K562 (cell line): Measurements from ENCODE around the gene PPP1R3G. TPM values are rescaled to one million over a fixed set of nuclear protein-coding genes. Genes with fewer than 3 reads are reported as not detected.
A peak's percentile ranks its signal among the peaks of the same experiment; 100 is the strongest.
"Not testable (repeated sequence)": the region's sequence is repeated elsewhere in the genome, so short reads cannot be mapped to it uniquely, and the experiment has no call there.

Experiments used
- ATAC-seq: fragments of 200-7000 bp; cut with Tn5 transposase; 3 replicates; pipeline ENCODE4 v1.9.1; 2020; ENCODE audit warnings: moderate library complexity
- BruUV-seq: library from RNA; stranded (reverse); fragments of 400-500 nt; replicated peaks from 2 replicates; lab custom pipeline; 2021; lab: Mats Ljungman, UMichigan
- CTCF ChIA-PET: fragments of 300-600 bp; formaldehyde crosslinking; extraction: SDS; loops from one replicate; lab custom pipeline; 2021; ENCODE audit warnings: low intra/inter-chr PET ratio; lab: Yijun Ruan, JAX
- POLR2A ChIA-PET: fragments of 300-600, 350-650 bp; sonication (Branson Sonifier 250); formaldehyde crosslinking; extraction: SDS; loops from one replicate; lab custom pipeline; 2021; ENCODE audit warnings: antibody characterized with exemption, inconsistent platforms; lab: Yijun Ruan, JAX
- DNase-seq, 4 experiments: peaks; one replicate each; pipeline versions ENCODE4 v3.0.0 to v3.0.0-alpha.2; 2011 to 2018; ENCODE audit warnings: low spot score in 3 of 4, mixed read lengths in 3 of 4; ENCODE audit errors: extremely low read depth in 1 of 4
- FAIRE-seq: peaks from 2 replicates; lab custom pipeline; 2011; peaks lifted over from hg19 to GRCh38; lab: Jason Lieb, UNC
- H2AFZ ChIP-seq: 2 replicates; pipeline ENCODE4 v1.6.0; 2011; ENCODE audit warnings: low read depth, low read length, control low read depth, inconsistent platforms
- H3K27ac ChIP-seq: fragments of 200-600 bp; 3 replicates; pipeline ENCODE4 v1.8.0; 2011; ENCODE audit warnings: low read depth, mild to moderate bottlenecking, control low read depth, inconsistent platforms, low read length, moderate library complexity, mixed read lengths; ENCODE audit errors: extremely low read depth
- H3K27me3 ChIP-seq, 2 experiments: fragments of 300-600 bp in 1 of 2; 2 replicates in 1 of 2; 3 replicates in 1 of 2; pipeline versions ENCODE4 v1.6.0 to v1.8.0; 2011; ENCODE audit warnings: inconsistent platforms in 2 of 2, low read length in 2 of 2, mild to moderate bottlenecking in 1 of 2, mixed read lengths in 1 of 2, moderate library complexity in 1 of 2; ENCODE audit not compliant: control insufficient read depth in 2 of 2, insufficient read depth in 2 of 2
- H3K36me3 ChIP-seq: fragments of 300-600 bp; 3 replicates; pipeline ENCODE4 v1.8.0; 2011; ENCODE audit warnings: mild to moderate bottlenecking, low read length, inconsistent platforms; ENCODE audit not compliant: control insufficient read depth, insufficient read depth
- H3K4me1 ChIP-seq, 2 experiments: fragments of 200-600 bp in 1 of 2; replicated peaks in 1 of 2; 2 replicates in 1 of 2; 3 replicates in 1 of 2; pipeline versions ENCODE4 v1.5.1 to v1.8.0; 2011; ENCODE audit warnings: inconsistent platforms in 2 of 2, low read length in 2 of 2, mild to moderate bottlenecking in 1 of 2, mixed read lengths in 1 of 2, moderate library complexity in 1 of 2; ENCODE audit not compliant: control insufficient read depth in 2 of 2, insufficient read depth in 2 of 2
- H3K4me2 ChIP-seq: 2 replicates; pipeline ENCODE4 v1.6.1; 2011; ENCODE audit warnings: low read length, control low read depth, inconsistent platforms, mixed read lengths; ENCODE audit not compliant: insufficient read depth
- H3K4me3 ChIP-seq: fragments of 200-600 bp; sonication (generic), shearing (Covaris generic); 2 replicates; pipeline ENCODE4 v1.5.1; 2016; ENCODE audit warnings: control low read depth, inconsistent platforms
- H3K79me2 ChIP-seq: fragments of 200-600 bp; 3 replicates; pipeline ENCODE4 v1.8.0; 2011; ENCODE audit warnings: low read length, inconsistent platforms; ENCODE audit not compliant: control insufficient read depth, insufficient read depth
- H3K9ac ChIP-seq, 2 experiments: 2 replicates each; pipeline versions ENCODE4 v1.6.0 to v1.6.1; 2011; ENCODE audit warnings: low read depth in 2 of 2, low read length in 2 of 2, control low read depth in 1 of 2, inconsistent platforms in 1 of 2, mild to moderate bottlenecking in 1 of 2, mixed read lengths in 1 of 2; ENCODE audit not compliant: insufficient read depth in 1 of 2
- H3K9me1 ChIP-seq: one replicate; pipeline ENCODE4 v1.6.0; 2011; ENCODE audit warnings: inconsistent platforms, mild to moderate bottlenecking, low read length, moderate library complexity; ENCODE audit not compliant: control insufficient read depth, insufficient read depth
- H3K9me3 ChIP-seq: replicated peaks from 2 replicates; pipeline ENCODE4 v1.5.1; 2011; ENCODE audit warnings: low read depth, low read length, inconsistent platforms; ENCODE audit not compliant: control insufficient read depth, insufficient read depth
- H4K20me1 ChIP-seq: replicated peaks from 2 replicates; pipeline ENCODE4 v1.6.1; 2011; ENCODE audit warnings: low read length, inconsistent platforms, mixed read lengths; ENCODE audit not compliant: control insufficient read depth, insufficient read depth
- ASH1L ChIP-seq: fragments of 450-650 bp; IDR thresholded peaks from 2 replicates; pipeline ENCODE4 v1.6.1; 2018; ENCODE audit warnings: borderline replicate concordance, mild to moderate bottlenecking, low read depth; ENCODE audit not compliant: partially characterized antibody
- CC2D1A ChIP-seq: fragments of 450-650 bp; IDR thresholded peaks from 2 replicates; pipeline ENCODE4 v1.6.1; 2017; ENCODE audit warnings: mild to moderate bottlenecking
- COPS2 ChIP-seq: fragments of 450-650 bp; conservative IDR thresholded peaks from 2 replicates; pipeline ENCODE4 v1.6.1; 2016; ENCODE audit warnings: mild to moderate bottlenecking, moderate library complexity
- GATA2 ChIP-seq: sonication (generic); formaldehyde crosslinking; IDR thresholded peaks from 2 replicates; pipeline ENCODE4 v1.4.0; 2020; ENCODE audit warnings: mild to moderate bottlenecking, missing genetic modification reagents
- L3MBTL2 ChIP-seq: fragments of 450-650 bp; IDR thresholded peaks from 2 replicates; pipeline ENCODE4 v1.6.1; 2016; ENCODE audit warnings: mild to moderate bottlenecking, moderate library complexity
- MBD2 ChIP-seq: sonication (generic); IDR thresholded peaks from 2 replicates; pipeline ENCODE4 v1.6.1; 2016; ENCODE audit warnings: low read depth, borderline replicate concordance
- MCM2 ChIP-seq: fragments of 450-650 bp; IDR thresholded peaks from 2 replicates; pipeline ENCODE4 v1.6.1; 2017; ENCODE audit warnings: low read depth, mild to moderate bottlenecking
- NFYB ChIP-seq: IDR thresholded peaks from 2 replicates; pipeline ENCODE4 v1.6.1; 2011; ENCODE audit warnings: mild to moderate bottlenecking, moderate library complexity; ENCODE audit not compliant: insufficient read length; ENCODE audit errors: extremely low read depth
- PTRF ChIP-seq: fragments of 450-650 bp; IDR thresholded peaks from 2 replicates; pipeline ENCODE4 v1.6.1; 2016; ENCODE audit warnings: mild to moderate bottlenecking, missing genetic modification characterization, missing compliant biosample characterization
- SMAD4 ChIP-seq: fragments of 250-450 bp; sonication (Bioruptor Pico); conservative IDR thresholded peaks from 2 replicates; pipeline ENCODE4 v1.8.0; 2021; ENCODE audit warnings: inconsistent platforms, mild to moderate bottlenecking, moderate library complexity
- SOX6 ChIP-seq: fragments of 450-650 bp; IDR thresholded peaks from 2 replicates; pipeline ENCODE4 v1.6.1; 2014; ENCODE audit warnings: mild to moderate bottlenecking
- WGBS: fragments of 100-300 bp; shearing (Covaris generic); methylation state at CpG from one replicate; pipeline ENCODE4 v1.1.6; 2016; ENCODE audit warnings: low coverage, mixed read lengths; ENCODE audit not compliant: insufficient coverage; ENCODE audit errors: missing lambda C conversion rate; 5-methylcytosine and 5-hydroxymethylcytosine counted together
- in situ Hi-C: fragments of 300-500 bp; cut with MboI; formaldehyde crosslinking; loops from 4 replicates; pipeline ENCODE4 v1.15.0; 2018; ENCODE audit warnings: inconsistent platforms, mixed read lengths
- intact Hi-C: fragments of 100-400 bp; cut with micrococcal nuclease; formaldehyde crosslinking; loops from 2 replicates; pipeline ENCODE4 v1.14.2; 2022
- polyA plus RNA-seq, 8 experiments: library from polyadenylated mRNA; depleted of rRNA in 4 of 8; stranded (reverse) in 5 of 8; unstranded in 3 of 8; fragments of >200 nt; fragmentation: Nextera tagmentation in 2 of 8; fragmentation: Illumina TruSeq in 1 of 8; extraction: Ambion mirVana in 2 of 8; extraction: Trizol in 1 of 8; gene quantifications; 2 replicates each; pipeline versions ENCODE4 v1.2.1 to v1.2.3, GENCODE V29; 2011 to 2014; ENCODE audit warnings: inconsistent platforms in 1 of 8, missing spikeins in 1 of 8
- total RNA-seq, 7 experiments: library from RNA; depleted of rRNA in 6 of 7; stranded (reverse); fragments of >200 nt in 6 of 7; fragmentation: Illumina TruSeq in 2 of 7; extraction: Trizol in 2 of 7; gene quantifications; 2 replicates each; pipeline versions ENCODE4 v1.2.1 to v1.2.3, GENCODE V29; 2011 to 2021; ENCODE audit warnings: low replicate concordance in 1 of 7
- TF ChIP-seq, protein P1 (sequence below): fragments of 250-450 bp; sonication (Bioruptor Pico); IDR thresholded peaks from 2 replicates; pipeline ENCODE4 v1.5.0; 2022; ENCODE audit warnings: mild to moderate bottlenecking
- TF ChIP-seq, protein P2 (sequence below): fragments of 250-450 bp; sonication (Bioruptor Pico); IDR thresholded peaks from 2 replicates; pipeline ENCODE4 v1.5.0; 2021; ENCODE audit warnings: mild to moderate bottlenecking, borderline replicate concordance

PPP1R3G gene
- total and polyA plus RNA-seq, 9 of the 15 experiments (the other 6 are each of a cell fraction or from before 2014, with no cell fraction given), result 0.01 to 0.13 (median 0.01) TPM; not detected in 4

DNA sequence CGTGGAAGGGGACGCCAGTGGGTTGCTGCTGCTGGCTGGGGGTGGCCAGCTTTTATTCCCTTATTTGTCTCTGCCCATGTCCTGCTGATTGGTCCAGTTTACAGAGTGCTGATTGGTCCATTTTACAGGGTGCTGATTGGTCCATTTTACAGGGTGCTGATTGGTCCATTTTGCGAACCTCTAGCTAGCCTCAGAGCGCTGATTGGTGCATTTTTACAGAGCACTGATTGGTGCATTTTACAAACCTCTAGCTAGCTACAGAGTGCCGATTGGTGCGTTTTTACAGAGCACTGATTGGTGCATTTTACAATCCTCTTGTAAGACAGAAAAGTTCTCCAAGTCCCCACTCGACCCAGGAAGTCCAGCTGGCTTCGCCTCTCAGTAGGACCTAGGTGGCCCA lies 35.4 kb downstream of the PPP1R3G start:
- POLR2A ChIA-PET, result interaction anchor here (0.6 kb wide), 1 partner anchor 42 kb away, joined by 3 read pairs; no protein-coding TSS in a partner anchor
- H3K79me2 ChIP-seq, DNase-seq, H4K20me1 ChIP-seq, ATAC-seq, H3K4me2 ChIP-seq, H3K9me3 ChIP-seq, intact Hi-C loops, BruUV-seq, FAIRE-seq, H3K27ac ChIP-seq, H2AFZ ChIP-seq, H3K27me3 ChIP-seq, CTCF ChIA-PET, H3K4me3 ChIP-seq, in situ Hi-C loops, H3K36me3 ChIP-seq, H3K9me1 ChIP-seq, H3K9ac ChIP-seq: not testable (repeated sequence)
- WGBS, result 90% methylated on average over 8 of the region's 8 CpGs
- H3K4me1 ChIP-seq, result peaks cover 5 to 11% of the 10 kb centered on the region in 2 experiments; a peak in 4 of 5 replicates
- TF ChIP-seq MBD2 (peak; percentile 23; the same call in 1 of the 2 replicates), CC2D1A (peak; percentile 30; the same call in 1 of the 2 replicates), NFYB (peak; percentile 43), ASH1L (peak; percentile 46)

DNA sequence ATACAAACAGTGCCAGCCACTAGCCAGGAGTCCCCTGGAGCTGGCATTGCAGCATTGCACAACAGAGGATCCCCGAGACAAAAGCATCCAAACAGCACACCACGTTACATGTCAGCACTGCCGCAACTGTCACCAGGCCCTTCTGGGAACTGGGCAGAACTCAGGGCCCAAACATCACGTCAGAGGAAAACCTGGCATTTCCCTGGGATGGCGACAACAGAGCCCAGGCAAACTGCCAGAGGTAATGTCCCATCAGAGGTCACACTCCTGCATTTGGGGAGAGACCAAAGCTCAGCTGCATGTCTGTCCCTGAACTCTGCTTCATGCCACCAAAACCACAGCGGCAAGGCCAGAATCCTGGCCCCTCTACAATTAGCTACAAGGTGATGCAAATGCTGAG lies 36.3 kb downstream of the PPP1R3G start:
- Histone ChIP-seq H4K20me1 (0 out of 2 replicates have a peak, but pooled peaks cover 3% of the 10 kb centered on the region), H3K9me3 (no peaks in the 10 kb centered on the region), H3K4me3 (no peak overlapping the region), H3K27me3 (no peaks in the 10 kb centered on the region), H3K9me1 (peaks cover 2% of the 10 kb centered on the region), H2AFZ (no peak overlapping the region), H3K36me3 (no peaks in the 10 kb centered on the region), H3K79me2 (no peaks in the 10 kb centered on the region), H3K9ac (no peak overlapping the region), H3K4me1 (peaks cover 9 to 13% of the 10 kb centered on the region in 2 experiments; a peak in 4 of 5 replicates), H3K4me2 (no peak overlapping the region), H3K27ac (no peak overlapping the region)
- no TSS peak for BruUV-seq
- CTCF ChIA-PET, result no interaction called here
- POLR2A ChIA-PET, result no interaction called here
- FAIRE-seq (no peak), ATAC-seq (no peak), DNase-seq (no peak)
- in situ Hi-C loops (no loop called here), intact Hi-C loops (no loop called here)
- WGBS, result 82% methylated on average over 6 of the region's 6 CpGs
- TF ChIP-seq, protein P1, sequence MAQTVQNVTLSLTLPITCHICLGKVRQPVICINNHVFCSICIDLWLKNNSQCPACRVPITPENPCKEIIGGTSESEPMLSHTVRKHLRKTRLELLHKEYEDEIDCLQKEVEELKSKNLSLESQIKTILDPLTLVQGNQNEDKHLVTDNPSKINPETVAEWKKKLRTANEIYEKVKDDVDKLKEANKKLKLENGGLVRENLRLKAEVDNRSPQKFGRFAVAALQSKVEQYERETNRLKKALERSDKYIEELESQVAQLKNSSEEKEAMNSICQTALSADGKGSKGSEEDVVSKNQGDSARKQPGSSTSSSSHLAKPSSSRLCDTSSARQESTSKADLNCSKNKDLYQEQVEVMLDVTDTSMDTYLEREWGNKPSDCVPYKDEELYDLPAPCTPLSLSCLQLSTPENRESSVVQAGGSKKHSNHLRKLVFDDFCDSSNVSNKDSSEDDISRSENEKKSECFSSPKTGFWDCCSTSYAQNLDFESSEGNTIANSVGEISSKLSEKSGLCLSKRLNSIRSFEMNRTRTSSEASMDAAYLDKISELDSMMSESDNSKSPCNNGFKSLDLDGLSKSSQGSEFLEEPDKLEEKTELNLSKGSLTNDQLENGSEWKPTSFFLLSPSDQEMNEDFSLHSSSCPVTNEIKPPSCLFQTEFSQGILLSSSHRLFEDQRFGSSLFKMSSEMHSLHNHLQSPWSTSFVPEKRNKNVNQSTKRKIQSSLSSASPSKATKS (CRISPR knock-in tag), result no peak
- TF ChIP-seq PTRF (tag) (no peak), SOX6 (no peak), MCM2 (no peak), L3MBTL2 (no peak), COPS2 (no peak), GATA2 (CRISPR knock-in tag) (no peak), SMAD4 (CRISPR knock-in tag) (no peak)
- TF ChIP-seq, protein P2, sequence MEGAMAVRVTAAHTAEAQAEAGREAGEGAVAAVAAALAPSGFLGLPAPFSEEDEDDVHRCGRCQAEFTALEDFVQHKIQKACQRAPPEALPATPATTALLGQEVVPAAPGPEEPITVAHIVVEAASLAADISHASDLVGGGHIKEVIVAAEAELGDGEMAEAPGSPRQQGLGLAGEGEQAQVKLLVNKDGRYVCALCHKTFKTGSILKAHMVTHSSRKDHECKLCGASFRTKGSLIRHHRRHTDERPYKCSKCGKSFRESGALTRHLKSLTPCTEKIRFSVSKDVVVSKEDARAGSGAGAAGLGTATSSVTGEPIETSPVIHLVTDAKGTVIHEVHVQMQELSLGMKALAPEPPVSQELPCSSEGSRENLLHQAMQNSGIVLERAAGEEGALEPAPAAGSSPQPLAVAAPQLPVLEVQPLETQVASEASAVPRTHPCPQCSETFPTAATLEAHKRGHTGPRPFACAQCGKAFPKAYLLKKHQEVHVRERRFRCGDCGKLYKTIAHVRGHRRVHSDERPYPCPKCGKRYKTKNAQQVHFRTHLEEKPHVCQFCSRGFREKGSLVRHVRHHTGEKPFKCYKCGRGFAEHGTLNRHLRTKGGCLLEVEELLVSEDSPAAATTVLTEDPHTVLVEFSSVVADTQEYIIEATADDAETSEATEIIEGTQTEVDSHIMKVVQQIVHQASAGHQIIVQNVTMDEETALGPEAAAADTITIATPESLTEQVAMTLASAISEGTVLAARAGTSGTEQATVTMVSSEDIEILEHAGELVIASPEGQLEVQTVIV, result no peak
